ENCODE results near the gene PIK3R2. TPM values are rescaled to one million over a fixed set of nuclear protein-coding genes. Genes with fewer than 3 reads are reported as not detected.

PIK3R2 gene
- total and polyA plus RNA-seq, 2 of the 13 experiments (the other 11 are each of a cell fraction or from before 2014, with no cell fraction given) = 18.6 to 25.3 TPM

DNA sequence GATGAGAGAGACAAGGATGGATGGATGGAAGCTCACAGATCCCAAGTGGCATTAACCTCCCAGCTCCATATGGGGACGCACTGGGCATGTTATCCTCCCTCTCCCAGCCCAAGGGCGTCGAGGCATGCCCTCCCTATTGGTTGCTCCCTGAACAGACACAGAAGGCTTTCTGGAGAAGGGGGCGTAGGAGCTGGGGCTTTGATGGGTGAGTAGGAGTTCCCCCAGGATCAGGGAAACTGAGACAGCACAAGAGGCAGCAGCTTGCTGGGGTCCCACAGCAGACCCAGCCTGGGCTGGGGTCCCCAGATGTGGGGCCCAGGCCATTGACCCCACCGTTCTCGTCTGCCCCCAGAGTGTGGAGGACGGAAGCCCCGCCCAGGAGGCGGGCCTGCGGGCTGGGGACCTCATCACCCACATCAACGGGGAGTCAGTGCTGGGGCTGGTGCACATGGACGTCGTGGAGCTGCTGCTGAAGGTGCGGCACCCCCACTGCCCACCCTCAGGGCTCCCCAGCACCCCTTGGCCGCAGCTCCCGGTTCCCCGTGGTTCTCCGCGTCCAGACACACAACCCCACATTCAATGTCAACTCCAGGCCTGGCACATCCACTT is 7.5 kb upstream of the PIK3R2 start (continued):
- TF ChIP-seq, protein P1, sequence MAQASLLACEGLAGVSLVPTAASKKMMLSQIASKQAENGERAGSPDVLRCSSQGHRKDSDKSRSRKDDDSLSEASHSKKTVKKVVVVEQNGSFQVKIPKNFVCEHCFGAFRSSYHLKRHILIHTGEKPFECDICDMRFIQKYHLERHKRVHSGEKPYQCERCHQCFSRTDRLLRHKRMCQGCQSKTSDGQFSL (CRISPR knock-in tag; IDR thresholded peaks at IDR 0.05) = no peak
- TF ChIP-seq ZNF883 (CRISPR knock-in tag; IDR thresholded peaks at IDR 0.05; ENCODE audit: not compliant biosample characterization) = no peak
- TF ChIP-seq, protein P2, sequence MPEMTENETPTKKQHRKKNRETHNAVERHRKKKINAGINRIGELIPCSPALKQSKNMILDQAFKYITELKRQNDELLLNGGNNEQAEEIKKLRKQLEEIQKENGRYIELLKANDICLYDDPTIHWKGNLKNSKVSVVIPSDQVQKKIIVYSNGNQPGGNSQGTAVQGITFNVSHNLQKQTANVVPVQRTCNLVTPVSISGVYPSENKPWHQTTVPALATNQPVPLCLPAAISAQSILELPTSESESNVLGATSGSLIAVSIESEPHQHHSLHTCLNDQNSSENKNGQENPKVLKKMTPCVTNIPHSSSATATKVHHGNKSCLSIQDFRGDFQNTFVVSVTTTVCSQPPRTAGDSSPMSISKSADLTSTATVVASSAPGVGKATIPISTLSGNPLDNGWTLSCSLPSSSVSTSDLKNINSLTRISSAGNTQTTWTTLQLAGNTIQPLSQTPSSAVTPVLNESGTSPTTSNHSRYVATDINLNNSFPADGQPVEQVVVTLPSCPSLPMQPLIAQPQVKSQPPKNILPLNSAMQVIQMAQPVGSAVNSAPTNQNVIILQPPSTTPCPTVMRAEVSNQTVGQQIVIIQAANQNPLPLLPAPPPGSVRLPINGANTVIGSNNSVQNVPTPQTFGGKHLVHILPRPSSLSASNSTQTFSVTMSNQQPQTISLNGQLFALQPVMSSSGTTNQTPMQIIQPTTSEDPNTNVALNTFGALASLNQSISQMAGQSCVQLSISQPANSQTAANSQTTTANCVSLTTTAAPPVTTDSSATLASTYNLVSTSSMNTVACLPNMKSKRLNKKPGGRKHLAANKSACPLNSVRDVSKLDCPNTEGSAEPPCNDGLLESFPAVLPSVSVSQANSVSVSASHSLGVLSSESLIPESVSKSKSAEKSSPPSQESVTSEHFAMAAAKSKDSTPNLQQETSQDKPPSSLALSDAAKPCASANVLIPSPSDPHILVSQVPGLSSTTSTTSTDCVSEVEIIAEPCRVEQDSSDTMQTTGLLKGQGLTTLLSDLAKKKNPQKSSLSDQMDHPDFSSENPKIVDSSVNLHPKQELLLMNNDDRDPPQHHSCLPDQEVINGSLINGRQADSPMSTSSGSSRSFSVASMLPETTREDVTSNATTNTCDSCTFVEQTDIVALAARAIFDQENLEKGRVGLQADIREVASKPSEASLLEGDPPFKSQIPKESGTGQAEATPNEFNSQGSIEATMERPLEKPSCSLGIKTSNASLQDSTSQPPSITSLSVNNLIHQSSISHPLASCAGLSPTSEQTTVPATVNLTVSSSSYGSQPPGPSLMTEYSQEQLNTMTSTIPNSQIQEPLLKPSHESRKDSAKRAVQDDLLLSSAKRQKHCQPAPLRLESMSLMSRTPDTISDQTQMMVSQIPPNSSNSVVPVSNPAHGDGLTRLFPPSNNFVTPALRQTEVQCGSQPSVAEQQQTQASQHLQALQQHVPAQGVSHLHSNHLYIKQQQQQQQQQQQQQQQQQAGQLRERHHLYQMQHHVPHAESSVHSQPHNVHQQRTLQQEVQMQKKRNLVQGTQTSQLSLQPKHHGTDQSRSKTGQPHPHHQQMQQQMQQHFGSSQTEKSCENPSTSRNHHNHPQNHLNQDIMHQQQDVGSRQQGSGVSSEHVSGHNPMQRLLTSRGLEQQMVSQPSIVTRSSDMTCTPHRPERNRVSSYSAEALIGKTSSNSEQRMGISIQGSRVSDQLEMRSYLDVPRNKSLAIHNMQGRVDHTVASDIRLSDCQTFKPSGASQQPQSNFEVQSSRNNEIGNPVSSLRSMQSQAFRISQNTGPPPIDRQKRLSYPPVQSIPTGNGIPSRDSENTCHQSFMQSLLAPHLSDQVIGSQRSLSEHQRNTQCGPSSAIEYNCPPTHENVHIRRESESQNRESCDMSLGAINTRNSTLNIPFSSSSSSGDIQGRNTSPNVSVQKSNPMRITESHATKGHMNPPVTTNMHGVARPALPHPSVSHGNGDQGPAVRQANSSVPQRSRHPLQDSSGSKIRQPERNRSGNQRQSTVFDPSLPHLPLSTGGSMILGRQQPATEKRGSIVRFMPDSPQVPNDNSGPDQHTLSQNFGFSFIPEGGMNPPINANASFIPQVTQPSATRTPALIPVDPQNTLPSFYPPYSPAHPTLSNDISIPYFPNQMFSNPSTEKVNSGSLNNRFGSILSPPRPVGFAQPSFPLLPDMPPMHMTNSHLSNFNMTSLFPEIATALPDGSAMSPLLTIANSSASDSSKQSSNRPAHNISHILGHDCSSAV (CRISPR knock-in tag; IDR thresholded peaks at IDR 0.05; ENCODE audit: borderline replicate concordance) = no peak

DNA sequence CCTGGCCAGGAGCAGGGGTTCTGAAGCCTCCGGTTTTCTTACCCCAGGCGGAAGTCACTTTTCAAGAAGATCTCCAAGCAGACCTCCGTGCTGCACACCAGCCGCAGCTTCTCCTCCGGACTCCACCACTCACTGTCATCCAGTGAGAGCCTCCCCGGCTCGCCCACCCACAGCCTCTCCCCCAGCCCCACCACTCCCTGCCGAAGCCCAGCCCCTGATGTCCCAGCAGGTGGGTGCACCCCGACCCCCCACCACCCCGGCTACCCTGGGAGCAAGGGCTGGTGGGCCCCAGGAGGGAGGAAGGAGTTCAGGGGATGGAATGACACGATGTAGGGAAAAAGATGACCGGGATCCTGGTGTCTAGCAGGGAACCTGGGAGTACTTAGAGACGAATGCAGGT is 5.6 kb upstream of the PIK3R2 start:
- no peak for DNase-seq (ENCODE audit: low spot score)
- H3K27me3 ChIP-seq (ENCODE audit: control insufficient read depth in 1 of 2, insufficient read depth in 2 of 2, low read length in 2 of 2) = no peaks in the 10 kb centered on the region; a peak in 1 of 5 replicates
- H3K79me2 ChIP-seq (ENCODE audit: insufficient read depth, low read length) = no peaks in the 10 kb centered on the region
- no peaks in the 10 kb centered on the region for H4K20me1 ChIP-seq (ENCODE audit: insufficient read depth, low read length)
- ATAC-seq = no peak
- no peak overlapping the region for H2AFZ ChIP-seq (ENCODE audit: low read length)
- in situ Hi-C loops (cut with HindIII; ENCODE audit: extremely low pct_ligation_motif_present, low pct_unique_long_range_greater_than_20kb) = no loop called here
- no peak overlapping the region for H3K27ac ChIP-seq (ENCODE audit: extremely low read length, insufficient read depth, low read length)
- H3K36me3 ChIP-seq (replicated peaks in 1 of 2; ENCODE audit: control insufficient read depth in 1 of 2, insufficient read depth in 2 of 2, low read length in 2 of 2) = peaks cover 13 to 37% of the 10 kb centered on the region in 2 experiments
- H3K4me3 ChIP-seq (replicated peaks in 1 of 3; ENCODE audit: insufficient read depth in 1 of 3, low read depth in 2 of 3, low read length in 3 of 3) = no peak overlapping the region
- intact Hi-C loops (cut with micrococcal nuclease; ENCODE audit: unreplicated experiment) = no loop called here
- WGBS (ENCODE audit: low lambda C conversion rate) = 99% methylated on average over 13 of the region's 13 CpGs
- H3K4me2 ChIP-seq (ENCODE audit: low read depth, low read length) = no peak overlapping the region
- CTCF ChIA-PET (ENCODE audit: low intra/inter-chr PET ratio, low total read pairs) = no interaction called here
- no peak overlapping the region for H3K9ac ChIP-seq (ENCODE audit: insufficient read depth, low read depth, low read length)
- no TSS peak for BruUV-seq (replicated peaks)
- POLR2A ChIA-PET = no interaction called here
- FAIRE-seq = no peak
- no peaks in the 10 kb centered on the region for H3K9me3 ChIP-seq (ENCODE audit: low read length)
- peaks cover 23% of the 10 kb centered on the region for H3K4me1 ChIP-seq (ENCODE audit: insufficient read depth, low read length)
- TF ChIP-seq RXRB (CRISPR knock-in tag; IDR thresholded peaks at IDR 0.05; ENCODE audit: borderline replicate concordance) (no peak), JARID2 (CRISPR knock-in tag; IDR thresholded peaks at IDR 0.05; ENCODE audit: insufficient replicate concordance) (no peak), WIZ (CRISPR knock-in tag; IDR thresholded peaks at IDR 0.05) (no peak), ARHGAP35 (CRISPR knock-in tag; IDR thresholded peaks at IDR 0.05; ENCODE audit: borderline replicate concordance) (no peak), GLI4 (CRISPR knock-in tag; IDR thresholded peaks at IDR 0.05; ENCODE audit: borderline replicate concordance) (no peak)
- TF ChIP-seq, protein P3, sequence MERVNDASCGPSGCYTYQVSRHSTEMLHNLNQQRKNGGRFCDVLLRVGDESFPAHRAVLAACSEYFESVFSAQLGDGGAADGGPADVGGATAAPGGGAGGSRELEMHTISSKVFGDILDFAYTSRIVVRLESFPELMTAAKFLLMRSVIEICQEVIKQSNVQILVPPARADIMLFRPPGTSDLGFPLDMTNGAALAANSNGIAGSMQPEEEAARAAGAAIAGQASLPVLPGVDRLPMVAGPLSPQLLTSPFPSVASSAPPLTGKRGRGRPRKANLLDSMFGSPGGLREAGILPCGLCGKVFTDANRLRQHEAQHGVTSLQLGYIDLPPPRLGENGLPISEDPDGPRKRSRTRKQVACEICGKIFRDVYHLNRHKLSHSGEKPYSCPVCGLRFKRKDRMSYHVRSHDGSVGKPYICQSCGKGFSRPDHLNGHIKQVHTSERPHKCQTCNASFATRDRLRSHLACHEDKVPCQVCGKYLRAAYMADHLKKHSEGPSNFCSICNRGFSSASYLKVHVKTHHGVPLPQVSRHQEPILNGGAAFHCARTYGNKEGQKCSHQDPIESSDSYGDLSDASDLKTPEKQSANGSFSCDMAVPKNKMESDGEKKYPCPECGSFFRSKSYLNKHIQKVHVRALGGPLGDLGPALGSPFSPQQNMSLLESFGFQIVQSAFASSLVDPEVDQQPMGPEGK (CRISPR knock-in tag; IDR thresholded peaks at IDR 0.05) = no peak
- TF ChIP-seq, protein P4, sequence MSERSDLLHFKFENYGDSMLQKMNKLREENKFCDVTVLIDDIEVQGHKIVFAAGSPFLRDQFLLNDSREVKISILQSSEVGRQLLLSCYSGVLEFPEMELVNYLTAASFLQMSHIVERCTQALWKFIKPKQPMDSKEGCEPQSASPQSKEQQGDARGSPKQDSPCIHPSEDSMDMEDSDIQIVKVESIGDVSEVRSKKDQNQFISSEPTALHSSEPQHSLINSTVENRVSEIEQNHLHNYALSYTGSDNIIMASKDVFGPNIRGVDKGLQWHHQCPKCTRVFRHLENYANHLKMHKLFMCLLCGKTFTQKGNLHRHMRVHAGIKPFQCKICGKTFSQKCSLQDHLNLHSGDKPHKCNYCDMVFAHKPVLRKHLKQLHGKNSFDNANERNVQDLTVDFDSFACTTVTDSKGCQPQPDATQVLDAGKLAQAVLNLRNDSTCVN (CRISPR knock-in tag; IDR thresholded peaks at IDR 0.05; ENCODE audit: borderline replicate concordance) = no peak
